ENCODE data around the gene DFFB. TPM values are rescaled to one million over a fixed set of nuclear protein-coding genes. Genes with fewer than 3 reads are reported as not detected.

DFFB gene
- total RNA-seq, 4 donors from 2014 or later: 7.4 to 18.3 (median 15.7) TPM; not detected in 1

DNA sequence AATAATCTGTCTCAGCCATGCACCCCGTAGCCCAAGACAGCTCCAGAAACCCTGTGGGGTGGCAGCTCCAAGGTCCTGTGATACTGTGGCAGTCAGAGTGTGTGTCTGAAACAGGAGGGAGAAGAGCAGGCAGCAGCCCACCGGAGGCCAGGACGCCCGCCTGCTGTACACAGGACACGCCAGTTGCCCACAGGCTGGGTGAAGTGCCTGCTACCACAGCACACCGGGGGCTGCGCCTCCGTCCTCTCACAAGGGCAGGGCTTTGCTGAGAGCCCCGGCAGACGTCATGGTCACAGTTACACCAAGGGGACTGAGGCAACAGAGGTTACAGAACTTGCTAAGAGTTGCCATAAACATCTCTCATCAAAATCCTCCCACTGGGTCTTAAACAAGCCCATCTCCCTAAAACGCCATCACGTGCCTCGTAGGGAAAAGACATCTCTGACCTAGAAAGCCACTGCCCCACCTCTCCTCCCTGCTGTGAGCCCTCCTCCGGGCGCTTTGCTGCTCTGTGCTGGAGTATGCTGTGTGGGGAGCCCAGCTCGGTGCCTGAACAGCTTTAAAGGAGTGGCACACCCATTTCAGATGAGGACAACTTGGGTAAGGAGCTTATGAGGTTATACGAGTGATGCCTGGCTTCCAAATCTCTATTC, 37.5 kb downstream of the DFFB start:
- H3K27me3 ChIP-seq: no peaks in the 10 kb centered on the region
- intact Hi-C loops (cut with DNase I; ENCODE audit: low total_unique reads): no loop called here
- in situ Hi-C loops (cut with MboI; ENCODE audit: low pct_ligation_motif_present in 1 of 4, low pct_unique_long_range_greater_than_20kb in 1 of 4, low sequenced_read_pairs in 3 of 4): no loop called here

DNA sequence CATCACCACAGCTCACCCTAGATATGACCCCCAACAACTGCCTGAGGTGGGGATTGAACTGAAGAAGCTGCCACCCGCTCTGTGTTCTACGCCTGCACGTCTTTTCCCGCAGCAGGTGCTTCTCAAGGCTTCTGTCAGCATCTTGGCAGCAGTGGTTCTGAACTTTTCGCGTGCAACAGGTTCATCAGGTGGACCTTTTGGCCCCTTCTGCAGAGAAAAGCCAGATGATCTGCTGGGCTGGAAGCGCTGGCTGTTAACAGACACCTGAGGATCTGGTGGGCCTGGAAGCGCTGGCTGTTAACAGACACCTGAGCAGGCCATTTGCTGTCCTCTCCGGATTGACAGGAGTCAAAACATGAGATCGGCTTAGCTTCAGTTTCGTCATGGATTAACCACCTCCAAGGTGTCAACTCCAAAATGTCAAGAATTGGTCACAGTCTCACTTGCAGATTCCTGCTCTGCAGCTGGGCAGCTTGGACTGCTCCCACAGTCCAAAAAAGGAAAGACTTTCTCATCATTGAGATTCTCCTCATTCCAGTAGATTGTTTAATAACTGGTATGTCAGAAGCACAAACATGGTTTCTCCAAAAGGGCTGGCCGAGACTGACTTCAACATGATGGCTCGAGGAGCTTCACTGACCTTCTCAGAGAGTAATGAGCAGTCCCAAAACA, 38.1 kb downstream of the DFFB start:
- H3K4me3 ChIP-seq: no peak overlapping the region
- no peak for DNase-seq
- peaks cover 6 to 25% (median 11%) of the 10 kb centered on the region in 4 donors for H3K4me1 ChIP-seq
- H3K27ac ChIP-seq: peak overlapping the region in 1 of 4 donors; percentile 25
- H3K27me3 ChIP-seq: no peaks in the 10 kb centered on the region
- in situ Hi-C loops (cut with MboI; ENCODE audit: low pct_ligation_motif_present in 1 of 4, low pct_unique_long_range_greater_than_20kb in 1 of 4, low sequenced_read_pairs in 3 of 4) (no loop called here), intact Hi-C loops (cut with DNase I; ENCODE audit: low total_unique reads) (no loop called here)
- H3K9me3 ChIP-seq: peaks cover 0 to 10% of the 10 kb centered on the region in 2 donors
- peaks cover 0 to 9% (median 1%) of the 10 kb centered on the region in 4 donors for H3K36me3 ChIP-seq
- WGBS, 2 donors (ENCODE audit: low coverage in 1 of 2): 60 to 92% methylated on average over 1 to 13 of the region's 13 CpGs
- TF ChIP-seq POLR2A (IDR thresholded peaks at IDR 0.05) (no peak), CTCF (IDR thresholded peaks at IDR 0.05) (no peak), POLR2AphosphoS5 (IDR thresholded peaks at IDR 0.05) (no peak), EP300 (IDR thresholded peaks at IDR 0.05; ENCODE audit: low read depth) (no peak)

More for the DNA sequence above, 37.5 kb downstream of the DFFB start:
- no peak for DNase-seq
- Histone ChIP-seq H3K9me3 (peaks cover 0 to 10% of the 10 kb centered on the region in 2 donors), H3K4me3 (no peak overlapping the region), H3K36me3 (peaks cover 0 to 16% (median 5%) of the 10 kb centered on the region in 4 donors), H3K4me1 (peaks cover 6 to 25% (median 11%) of the 10 kb centered on the region in 4 donors), H3K27ac (peak overlapping the region in 1 of 4 donors; percentile 25)
- 93% methylated on average over 16 of the region's 17 CpGs; no CpG with 5 or more reads in 1 of the 2 donors for WGBS, 2 donors (ENCODE audit: low coverage in 1 of 2)
- TF ChIP-seq POLR2A (IDR thresholded peaks at IDR 0.05) (no peak), POLR2AphosphoS5 (IDR thresholded peaks at IDR 0.05) (no peak), CTCF (IDR thresholded peaks at IDR 0.05) (no peak), EP300 (IDR thresholded peaks at IDR 0.05; ENCODE audit: low read depth) (no peak)

- H3K4me3 ChIP-seq: no peak overlapping the region
- no peaks in the 10 kb centered on the region for H3K27me3 ChIP-seq
- peaks cover 0 to 10% of the 10 kb centered on the region in 2 donors for H3K9me3 ChIP-seq
- in situ Hi-C loops (cut with MboI; ENCODE audit: low pct_ligation_motif_present in 1 of 4, low pct_unique_long_range_greater_than_20kb in 1 of 4, low sequenced_read_pairs in 3 of 4): no loop called here
- peaks cover 0 to 4% (median 0%) of the 10 kb centered on the region in 4 donors for H3K36me3 ChIP-seq
- TF ChIP-seq CTCF (IDR thresholded peaks at IDR 0.05) (no peak), POLR2A (IDR thresholded peaks at IDR 0.05) (no peak), POLR2AphosphoS5 (IDR thresholded peaks at IDR 0.05) (no peak), EP300 (IDR thresholded peaks at IDR 0.05; ENCODE audit: low read depth) (no peak)
- DNase-seq: no peak
- peaks cover 6 to 20% (median 11%) of the 10 kb centered on the region in 4 donors for H3K4me1 ChIP-seq
- intact Hi-C loops (cut with DNase I; ENCODE audit: low total_unique reads): no loop called here
- peak overlapping the region in 1 of 4 donors; percentile 25 for H3K27ac ChIP-seq
- WGBS, 2 donors (ENCODE audit: low coverage in 1 of 2): 96% methylated on average over 4 of the region's 4 CpGs; no CpG with 5 or more reads in 1 of the 2 donors
These were observed 38.7 kb downstream of the DFFB start for GRCh38 chr1:3895951-3896325.

DNA sequence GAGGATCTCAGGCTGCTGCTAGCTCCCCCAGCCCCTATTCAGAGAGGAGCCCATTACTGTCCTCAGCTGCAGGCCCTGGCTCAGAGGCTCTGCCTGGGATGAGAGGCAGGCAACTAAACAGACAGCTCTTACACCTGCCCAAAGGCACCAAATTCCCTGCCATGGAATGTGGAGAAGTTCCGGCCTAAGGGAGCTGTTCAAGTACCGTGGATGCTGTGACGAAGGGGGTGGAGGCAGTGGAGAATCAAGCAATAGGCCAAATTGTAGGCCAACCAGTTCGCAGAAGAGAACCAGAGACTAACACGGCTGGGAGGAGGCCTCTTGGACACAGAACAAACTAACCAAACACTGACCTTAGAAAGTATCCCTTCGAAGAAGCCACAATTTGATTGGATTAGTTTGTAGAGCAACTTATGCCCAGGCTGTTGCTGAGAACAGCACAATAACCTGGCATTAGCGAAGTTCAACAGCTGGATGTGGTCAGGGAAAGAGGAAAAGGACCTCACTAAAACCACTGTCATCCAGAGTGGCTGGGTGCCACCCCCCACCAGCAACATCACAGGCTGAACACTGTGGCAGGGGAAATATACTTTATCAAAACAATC, 39.2 kb downstream of the DFFB start:
- in situ Hi-C loops (cut with MboI; ENCODE audit: low pct_ligation_motif_present in 1 of 4, low pct_unique_long_range_greater_than_20kb in 1 of 4, low sequenced_read_pairs in 3 of 4) (no loop called here), intact Hi-C loops (cut with DNase I; ENCODE audit: low total_unique reads) (no loop called here)
- no peaks in the 10 kb centered on the region for H3K27me3 ChIP-seq
- H3K4me3 ChIP-seq: no peak overlapping the region
- peaks cover 7 to 17% (median 11%) of the 10 kb centered on the region in 4 donors for H3K4me1 ChIP-seq
- H3K9me3 ChIP-seq: peaks cover 0 to 10% of the 10 kb centered on the region in 2 donors
- no peaks in the 10 kb centered on the region for H3K36me3 ChIP-seq
- H3K27ac ChIP-seq: peak overlapping the region in 1 of 4 donors; percentile 25
- TF ChIP-seq POLR2AphosphoS5 (IDR thresholded peaks at IDR 0.05) (no peak), EP300 (IDR thresholded peaks at IDR 0.05; ENCODE audit: low read depth) (no peak), CTCF (IDR thresholded peaks at IDR 0.05) (no peak), POLR2A (IDR thresholded peaks at IDR 0.05) (no peak)
- 91 to 97% methylated on average over 5 to 7 of the region's 7 CpGs for WGBS, 2 donors (ENCODE audit: low coverage in 1 of 2)
- DNase-seq: no peak
